Activated CD4-positive, alpha-beta T cell treated with anti-CD3 and anti-CD28 coated beads for 4 hours (primary cell): ENCODE measurements around the gene IL34.

Experiments used
- DNase-seq, 2 donors: peaks; one replicate each; pipeline ENCODE4 v3.0.0-alpha.2; 2020

IL34 gene

DNA sequence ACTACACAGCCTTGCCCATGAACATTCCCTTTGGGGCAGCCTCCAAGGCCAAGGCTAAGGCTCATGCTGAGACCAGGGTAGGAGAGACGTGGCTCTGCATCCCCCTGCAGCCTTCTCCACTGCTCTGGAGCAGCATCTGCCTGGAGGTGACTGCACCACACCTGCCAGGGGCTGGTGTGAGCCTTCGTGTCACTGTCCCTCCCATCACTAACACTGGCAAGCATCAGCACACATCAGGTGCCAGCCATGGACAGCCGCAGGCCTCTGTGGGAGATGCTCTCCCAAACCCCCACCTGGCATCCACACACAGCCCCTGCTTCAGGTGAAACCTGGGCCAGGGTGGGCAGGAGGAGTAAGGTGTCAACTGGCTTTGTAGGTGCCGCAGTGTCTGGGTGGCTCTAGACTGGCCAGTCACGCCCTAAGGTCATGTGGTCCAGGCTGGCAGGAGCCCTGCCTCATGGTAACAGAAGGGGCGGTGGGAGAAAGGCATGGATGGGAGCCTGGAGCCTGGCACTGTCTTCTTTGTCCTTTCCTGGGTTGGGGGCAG is 57.5 kb downstream of the IL34 start:
- DNase-seq = no peak

GRCh38 chr16:70704586-70704985 is 58.2 kb downstream of the IL34 start:
- no peak for DNase-seq

DNA sequence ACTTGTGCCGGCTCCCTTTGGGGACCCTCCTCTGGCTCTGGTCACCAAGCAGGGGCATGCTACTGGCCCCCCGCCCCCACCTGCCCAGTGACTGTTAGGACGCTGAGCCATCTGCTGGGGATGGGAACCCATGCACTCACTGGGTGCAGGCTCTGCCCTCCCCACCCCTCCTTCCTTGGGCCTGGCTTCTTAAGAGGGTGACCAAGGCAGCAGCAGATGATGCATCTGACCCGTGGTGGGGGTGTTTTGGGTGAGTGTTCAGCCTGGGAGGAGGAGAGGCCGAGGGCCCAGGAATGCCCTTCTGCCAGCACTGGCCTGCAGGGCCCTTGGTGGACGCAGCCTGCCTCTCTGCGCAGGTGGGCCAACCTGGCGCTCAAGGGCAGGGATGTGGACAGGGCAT is 58.7 kb downstream of the IL34 start:
- no peak for DNase-seq

GRCh38 chr16:70706948-70707465 is 60.6 kb downstream of the IL34 start:
- DNase-seq = no peak

DNA sequence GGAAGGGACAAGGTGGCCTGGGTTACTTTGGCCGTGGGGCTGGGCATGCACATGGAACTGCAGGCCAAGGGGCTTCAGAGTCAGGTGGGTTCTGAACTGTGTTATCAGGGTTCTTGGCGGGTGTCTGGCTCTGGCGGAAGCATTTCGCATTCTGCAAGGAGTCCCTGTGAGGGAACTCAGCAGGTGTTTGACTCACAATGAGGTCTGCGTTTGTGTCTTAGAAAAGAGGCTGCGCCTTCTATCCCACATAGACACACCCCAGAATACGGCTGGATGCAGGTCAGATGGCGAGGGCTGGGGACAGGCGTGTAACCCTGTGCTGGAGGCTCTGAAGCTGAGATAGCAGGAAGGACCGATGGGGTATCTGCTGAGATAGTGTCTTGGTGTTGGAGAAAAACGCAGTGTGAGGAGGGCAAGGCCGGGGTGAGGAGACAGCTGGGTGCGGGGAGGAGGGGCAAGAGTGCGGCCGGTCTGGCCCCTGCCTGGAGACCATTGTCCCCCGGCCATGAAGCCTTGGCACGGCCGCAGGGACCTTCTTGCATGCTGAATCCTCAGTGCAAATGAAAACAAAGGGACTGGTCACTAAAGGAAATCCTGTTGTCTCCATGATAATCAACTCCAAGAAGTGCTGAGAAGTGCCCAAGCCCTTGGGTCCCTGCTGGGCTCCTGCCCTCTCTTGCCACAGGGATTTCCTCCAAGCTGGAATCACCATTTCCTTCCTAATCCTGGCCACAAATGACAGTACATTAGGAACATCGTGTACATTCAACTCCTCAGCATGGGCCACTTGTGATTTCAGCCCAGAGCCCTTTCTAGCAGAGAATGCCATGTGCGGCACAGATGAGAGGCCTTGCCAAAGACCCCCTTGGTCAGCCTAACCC is 62.2 kb downstream of the IL34 start:
- no peak for DNase-seq

- DNase-seq = no peak
Observed at GRCh38 chr16:70709457-70709856, 63.1 kb downstream of the IL34 start.

GRCh38 chr16:70709942-70710341 is 63.6 kb downstream of the IL34 start:
- DNase-seq = no peak
